GM18861 (cell line): ENCODE results near the gene MLX.
A peak's percentile ranks its signal among the peaks of the same experiment; 100 is the strongest.
"Not testable (repeated sequence)": the region's sequence is repeated elsewhere in the genome, so short reads cannot be mapped to it uniquely, and the experiment has no call there.

ENCODE experiments used
- ATAC-seq: cut with Tn5 transposase; IDR thresholded peaks from one replicate; pipeline ENCODE4 v1.9.1; 2021; ENCODE audit not compliant: unreplicated experiment

MLX gene

GRCh38 chr17:42617956-42618431 is 51.1 kb downstream of the MLX start:
- peak; percentile 8 for ATAC-seq

- ATAC-seq, result peak; percentile 66
These were observed 51.7 kb downstream of the MLX start for GRCh38 chr17:42618442-42619150.

GRCh38 chr17:42621987-42622386 is 55.1 kb downstream of the MLX start:
- not testable (repeated sequence) for ATAC-seq
